Astrocyte of the spinal cord (primary cell): ENCODE measurements around the gene CNOT10.
A peak's percentile ranks its signal among the peaks of the same experiment; 100 is the strongest.

Experiments
- DNase-seq: peaks from one replicate; pipeline ENCODE4 v3.0.0; 2011; ENCODE audit warnings: low read depth, low spot score
- H3K4me3 ChIP-seq: 2 replicates; pipeline ENCODE4 v1.5.1; 2011; ENCODE audit warnings: low read depth, mild to moderate bottlenecking, low read length, moderate library complexity
- in situ Hi-C: cut with HindIII; loops from 2 replicates; pipeline ENCODE4 v1.10.0; 2017; ENCODE audit warnings: low sequenced_read_pairs
- TF ChIP-seq, protein P1 (sequence below): IDR thresholded peaks from 2 replicates; pipeline ENCODE4 v1.5.1; 2012; ENCODE audit warnings: low read depth, mild to moderate bottlenecking, low read length, inconsistent platforms

Gene CNOT10

GRCh38 chr3:32816439-32817256 is 131.7 kb downstream of the CNOT10 start:
- TF ChIP-seq, protein P1, sequence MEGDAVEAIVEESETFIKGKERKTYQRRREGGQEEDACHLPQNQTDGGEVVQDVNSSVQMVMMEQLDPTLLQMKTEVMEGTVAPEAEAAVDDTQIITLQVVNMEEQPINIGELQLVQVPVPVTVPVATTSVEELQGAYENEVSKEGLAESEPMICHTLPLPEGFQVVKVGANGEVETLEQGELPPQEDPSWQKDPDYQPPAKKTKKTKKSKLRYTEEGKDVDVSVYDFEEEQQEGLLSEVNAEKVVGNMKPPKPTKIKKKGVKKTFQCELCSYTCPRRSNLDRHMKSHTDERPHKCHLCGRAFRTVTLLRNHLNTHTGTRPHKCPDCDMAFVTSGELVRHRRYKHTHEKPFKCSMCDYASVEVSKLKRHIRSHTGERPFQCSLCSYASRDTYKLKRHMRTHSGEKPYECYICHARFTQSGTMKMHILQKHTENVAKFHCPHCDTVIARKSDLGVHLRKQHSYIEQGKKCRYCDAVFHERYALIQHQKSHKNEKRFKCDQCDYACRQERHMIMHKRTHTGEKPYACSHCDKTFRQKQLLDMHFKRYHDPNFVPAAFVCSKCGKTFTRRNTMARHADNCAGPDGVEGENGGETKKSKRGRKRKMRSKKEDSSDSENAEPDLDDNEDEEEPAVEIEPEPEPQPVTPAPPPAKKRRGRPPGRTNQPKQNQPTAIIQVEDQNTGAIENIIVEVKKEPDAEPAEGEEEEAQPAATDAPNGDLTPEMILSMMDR, result no peak
- in situ Hi-C loops, result no loop called here

GRCh38 chr3:32817257-32817557 is 132.2 kb downstream of the CNOT10 start:
- TF ChIP-seq, protein P1, result no peak
- no peak for DNase-seq
- in situ Hi-C loops, result no loop called here
- no peak overlapping the region for H3K4me3 ChIP-seq

More at GRCh38 chr3:32816439-32817256, 131.7 kb downstream of the CNOT10 start:
- peak overlapping the region; percentile 32 for H3K4me3 ChIP-seq
- DNase-seq, result peak; percentile 21

- in situ Hi-C loops, result no loop called here
- H3K4me3 ChIP-seq, result peak within 1 kb of the TSS; percentile 32
- TF ChIP-seq, protein P1, result no peak
- DNase-seq, result peak; percentile 22
Measured at GRCh38 chr3:32817558-32818228, 132.7 kb downstream of the CNOT10 start, which contains the start of gene TRIM71. TSS of gene TRIM71 (plus strand) at chr3:32817997. CDS start at chr3:32818081, 84 bp downstream.

DNA sequence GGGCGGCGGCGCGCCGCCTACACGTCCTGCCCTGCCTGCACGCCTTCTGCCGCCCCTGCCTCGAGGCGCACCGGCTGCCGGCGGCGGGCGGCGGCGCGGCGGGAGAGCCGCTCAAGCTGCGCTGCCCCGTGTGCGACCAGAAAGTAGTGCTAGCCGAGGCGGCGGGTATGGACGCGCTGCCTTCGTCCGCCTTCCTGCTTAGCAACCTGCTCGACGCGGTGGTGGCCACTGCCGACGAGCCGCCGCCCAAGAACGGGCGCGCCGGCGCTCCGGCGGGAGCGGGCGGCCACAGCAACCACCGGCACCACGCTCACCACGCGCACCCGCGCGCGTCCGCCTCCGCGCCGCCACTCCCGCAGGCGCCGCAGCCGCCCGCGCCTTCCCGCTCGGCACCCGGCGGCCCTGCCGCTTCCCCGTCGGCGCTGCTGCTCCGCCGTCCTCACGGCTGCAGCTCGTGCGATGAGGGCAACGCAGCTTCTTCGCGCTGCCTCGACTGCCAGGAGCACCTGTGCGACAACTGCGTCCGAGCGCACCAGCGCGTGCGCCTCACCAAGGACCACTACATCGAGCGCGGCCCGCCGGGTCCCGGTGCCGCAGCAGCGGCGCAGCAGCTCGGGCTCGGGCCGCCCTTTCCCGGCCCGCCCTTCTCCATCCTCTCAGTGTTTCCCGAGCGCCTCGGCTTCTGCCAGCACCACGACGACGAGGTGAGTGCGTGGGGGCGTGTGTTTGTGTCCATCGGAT is 133.4 kb downstream of the CNOT10 start:
- H3K4me3 ChIP-seq, result no peak overlapping the region
- DNase-seq, result no peak
- TF ChIP-seq, protein P1, result no peak
- in situ Hi-C loops, result no loop called here

GRCh38 chr3:32818970-32819511 is 134.1 kb downstream of the CNOT10 start:
- H3K4me3 ChIP-seq, result no peak overlapping the region
- TF ChIP-seq, protein P1, result no peak
- in situ Hi-C loops, result no loop called here
- DNase-seq, result no peak
